Measurements from ENCODE around the gene ISCA2. TPM values are rescaled to one million over a fixed set of nuclear protein-coding genes. Genes with fewer than 3 reads are reported as not detected.
"Not testable (repeated sequence)": the region's sequence is repeated elsewhere in the genome, so short reads cannot be mapped to it uniquely, and the experiment has no call there.

Gene ISCA2
- total RNA-seq, 2 experiments from 2014 or later = 31.2 to 34.5 TPM

DNA sequence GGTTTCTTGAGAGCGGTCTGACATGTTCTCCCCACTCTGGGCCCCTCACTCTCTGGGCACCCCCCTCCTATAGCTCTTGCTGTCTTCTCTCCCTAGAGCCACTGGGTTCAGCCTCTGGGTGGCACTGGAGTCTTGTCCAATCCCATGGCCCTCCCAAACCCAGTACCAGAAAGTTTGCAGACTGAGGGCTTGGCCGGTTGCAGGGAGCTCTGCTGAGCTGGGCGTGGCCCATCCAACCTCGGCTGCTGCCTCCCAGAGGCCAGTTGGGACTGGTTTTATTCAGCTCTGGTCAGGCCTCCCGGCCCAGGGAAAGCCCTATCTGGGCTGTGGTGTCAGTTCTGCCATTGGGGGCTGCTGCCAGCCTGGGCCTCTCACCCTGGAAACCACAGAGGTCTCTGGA, 37.9 kb downstream of the ISCA2 start:
- no peaks in the 10 kb centered on the region for H3K36me3 Mint-ChIP-seq
- H3K4me3 Mint-ChIP-seq = no peak overlapping the region
- H3K9me3 Mint-ChIP-seq = no peaks in the 10 kb centered on the region
- POLR2A ChIA-PET = interaction anchor here (0.6 kb wide), 1 partner anchor 139 kb away, joined by 3 read pairs; no protein-coding TSS in a partner anchor
- peaks cover 5% of the 10 kb centered on the region for H3K4me1 Mint-ChIP-seq
- no peak overlapping the region for H3K27ac Mint-ChIP-seq
- peaks cover 4% of the 10 kb centered on the region for H3K27me3 Mint-ChIP-seq
- DNase-seq (no peak), ATAC-seq (ENCODE audit: low read depth) (no peak)

DNA sequence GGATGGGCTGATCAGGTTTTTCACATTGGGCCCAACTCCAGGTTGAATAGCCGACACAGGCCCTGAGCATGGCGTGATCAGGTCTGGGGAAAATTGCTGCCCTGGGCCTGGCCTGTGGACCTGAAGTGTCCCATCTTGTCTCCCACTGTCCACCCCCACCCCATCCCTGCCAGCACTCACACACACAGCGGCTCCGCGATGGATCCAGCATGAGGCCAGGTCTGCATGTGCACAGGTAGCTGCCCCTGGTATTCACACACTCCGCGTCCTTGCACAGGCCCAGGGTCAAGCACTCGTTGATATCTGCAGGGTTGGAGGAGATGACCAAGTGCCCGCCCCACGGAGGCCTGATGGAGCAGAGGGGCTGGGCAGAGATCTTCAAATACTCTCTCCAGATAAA, 38.7 kb downstream of the ISCA2 start:
- no peak for DNase-seq

DNA sequence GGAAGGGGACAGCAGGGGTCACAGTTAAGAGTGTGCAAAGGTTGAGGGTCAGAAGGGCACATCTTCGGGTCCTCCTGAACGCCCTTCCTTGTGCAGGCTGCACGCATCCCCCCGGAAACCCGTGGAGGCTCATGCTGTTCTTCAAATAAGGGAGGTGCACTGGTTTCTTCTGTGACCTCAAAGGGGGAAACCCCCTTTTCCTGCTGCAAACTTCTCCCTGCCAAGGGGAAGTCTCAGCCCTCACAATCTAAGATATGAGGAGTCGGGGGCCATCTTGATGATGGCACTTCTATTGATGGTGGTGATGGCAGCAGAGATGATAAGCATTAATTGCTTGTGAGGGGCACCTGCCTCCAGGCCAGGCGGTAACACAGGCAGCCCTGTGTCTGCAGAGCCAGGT, 40.0 kb downstream of the ISCA2 start:
- Mint-ChIP-seq H3K36me3 (no peaks in the 10 kb centered on the region), H3K27me3 (peaks cover 7% of the 10 kb centered on the region), H3K4me1 (peaks cover 5% of the 10 kb centered on the region), H3K4me3 (no peak overlapping the region), H3K27ac (no peak overlapping the region), H3K9me3 (no peaks in the 10 kb centered on the region)
- POLR2A ChIA-PET = no interaction called here
- DNase-seq (no peak), ATAC-seq (ENCODE audit: low read depth) (no peak)

More for the DNA sequence above, 38.7 kb downstream of the ISCA2 start:
- Mint-ChIP-seq H3K9me3 (no peaks in the 10 kb centered on the region), H3K4me3 (no peak overlapping the region), H3K36me3 (no peaks in the 10 kb centered on the region), H3K27ac (no peak overlapping the region), H3K27me3 (peaks cover 7% of the 10 kb centered on the region), H3K4me1 (peaks cover 5% of the 10 kb centered on the region)
- POLR2A ChIA-PET = no interaction called here
- ATAC-seq (ENCODE audit: low read depth) = no peak

DNA sequence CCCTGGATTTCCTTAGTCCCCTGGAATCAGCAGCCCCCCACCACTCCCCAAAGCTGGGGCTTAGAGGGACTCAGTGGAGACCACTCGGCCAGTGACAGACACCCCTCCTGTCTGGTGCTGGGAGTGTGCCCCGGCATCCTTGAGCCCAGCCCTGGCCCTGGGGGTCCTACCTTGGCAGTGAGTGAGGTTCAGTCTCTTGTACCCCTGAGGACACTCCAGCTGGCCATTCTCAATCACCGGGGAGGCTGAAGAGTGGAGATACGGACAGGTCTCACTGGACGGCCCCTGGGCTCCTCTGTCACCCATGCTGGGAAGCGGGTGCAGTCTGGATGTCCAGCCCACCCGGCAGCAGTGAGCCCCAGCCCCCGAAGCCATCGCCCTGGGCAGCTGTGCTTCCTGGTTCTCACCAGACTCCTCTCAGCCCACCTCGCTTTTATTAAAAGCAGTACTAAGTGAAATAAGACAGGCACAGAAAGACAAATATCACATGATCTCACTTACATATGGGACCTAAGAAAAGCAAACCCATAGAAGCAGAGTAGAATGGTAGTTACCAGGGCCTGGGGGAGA, 42.3 kb downstream of the ISCA2 start:
- H3K27ac Mint-ChIP-seq = no peak overlapping the region
- H3K4me1 Mint-ChIP-seq = peaks cover 5% of the 10 kb centered on the region
- H3K36me3 Mint-ChIP-seq = no peaks in the 10 kb centered on the region
- no peaks in the 10 kb centered on the region for H3K9me3 Mint-ChIP-seq
- ATAC-seq (ENCODE audit: low read depth) (no peak), DNase-seq (no peak)
- POLR2A ChIA-PET = interaction anchor here (0.6 kb wide), 1 partner anchor 216 kb away, joined by 4 read pairs; no protein-coding TSS in a partner anchor
- H3K27me3 Mint-ChIP-seq = peaks cover 11% of the 10 kb centered on the region
- H3K4me3 Mint-ChIP-seq = no peak overlapping the region

DNA sequence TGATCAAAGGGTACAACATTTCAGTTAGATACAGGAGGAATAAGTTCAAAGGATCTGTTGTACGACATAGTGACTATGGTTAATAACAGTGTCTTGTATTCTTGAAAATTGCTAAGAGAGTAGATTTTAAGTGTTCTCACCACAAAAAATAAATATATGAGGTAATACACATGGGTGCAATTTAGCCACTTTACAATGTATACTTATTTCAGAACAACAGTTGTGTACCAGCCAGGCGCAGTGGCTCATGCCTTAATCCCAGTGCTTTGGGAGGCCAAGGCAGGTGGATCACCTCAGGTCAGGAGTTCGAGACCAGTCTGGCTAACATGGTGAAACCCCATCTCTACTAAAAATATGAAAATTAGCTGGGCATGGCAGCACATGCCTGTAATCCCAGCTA, 42.8 kb downstream of the ISCA2 start:
- H3K9me3 Mint-ChIP-seq; DNase-seq; H3K27ac Mint-ChIP-seq; H3K4me3 Mint-ChIP-seq; H3K36me3 Mint-ChIP-seq; POLR2A ChIA-PET; H3K4me1 Mint-ChIP-seq; ATAC-seq (ENCODE audit: low read depth): not testable (repeated sequence)
- H3K27me3 Mint-ChIP-seq = peaks cover 11% of the 10 kb centered on the region

DNA sequence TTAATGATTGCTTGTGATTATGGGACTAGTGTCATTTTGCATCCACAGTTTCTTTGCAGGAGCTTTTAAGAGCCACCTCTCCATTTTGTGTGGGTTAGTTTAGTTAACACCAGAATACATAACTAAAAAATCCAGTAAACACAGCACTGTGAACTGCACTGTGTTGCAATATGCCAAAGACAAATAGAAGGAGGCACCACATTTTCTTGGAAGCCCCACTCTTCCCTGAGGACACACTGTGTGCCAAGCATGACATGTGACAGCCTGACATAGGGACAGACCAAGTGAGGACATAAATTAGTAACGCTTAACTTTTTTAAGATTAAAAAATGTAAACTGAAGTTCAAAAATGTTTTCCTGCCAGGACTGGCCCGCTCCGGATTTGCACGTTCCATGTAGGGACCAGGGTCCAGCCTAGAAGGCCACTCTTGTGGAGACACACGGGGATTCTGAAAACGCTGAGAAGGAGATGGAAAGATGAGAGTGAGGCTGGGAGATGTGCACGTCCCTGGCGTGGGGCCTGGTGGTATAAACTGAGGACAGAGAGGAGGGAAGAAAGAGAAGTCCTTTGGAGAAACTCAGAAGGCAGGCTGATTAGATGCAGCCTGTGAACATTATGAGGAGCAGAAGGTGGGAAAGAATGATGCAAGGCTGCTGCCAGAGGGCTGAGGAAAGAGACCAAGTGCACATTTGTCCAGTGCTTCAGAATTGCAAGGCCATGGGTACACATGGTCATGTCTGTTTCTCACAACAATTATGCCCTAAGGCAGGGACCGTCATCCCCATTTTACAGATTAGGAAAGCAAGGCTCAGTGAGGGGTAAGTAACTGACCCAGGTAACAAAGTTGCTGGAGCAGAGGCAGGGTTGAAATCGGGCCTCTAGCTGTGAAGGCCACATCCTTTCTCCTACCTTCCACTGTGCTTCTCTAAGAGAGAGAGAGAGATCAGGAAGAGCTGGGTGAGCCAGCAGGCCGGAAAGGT, 45.1 kb downstream of the ISCA2 start:
- ATAC-seq (ENCODE audit: low read depth) (no peak), DNase-seq (no peak)
- Mint-ChIP-seq H3K4me3 (no peak overlapping the region), H3K27me3 (peaks cover 14% of the 10 kb centered on the region), H3K4me1 (no peaks in the 10 kb centered on the region), H3K27ac (no peak overlapping the region), H3K9me3 (no peaks in the 10 kb centered on the region), H3K36me3 (no peaks in the 10 kb centered on the region)
- POLR2A ChIA-PET = no interaction called here

DNA sequence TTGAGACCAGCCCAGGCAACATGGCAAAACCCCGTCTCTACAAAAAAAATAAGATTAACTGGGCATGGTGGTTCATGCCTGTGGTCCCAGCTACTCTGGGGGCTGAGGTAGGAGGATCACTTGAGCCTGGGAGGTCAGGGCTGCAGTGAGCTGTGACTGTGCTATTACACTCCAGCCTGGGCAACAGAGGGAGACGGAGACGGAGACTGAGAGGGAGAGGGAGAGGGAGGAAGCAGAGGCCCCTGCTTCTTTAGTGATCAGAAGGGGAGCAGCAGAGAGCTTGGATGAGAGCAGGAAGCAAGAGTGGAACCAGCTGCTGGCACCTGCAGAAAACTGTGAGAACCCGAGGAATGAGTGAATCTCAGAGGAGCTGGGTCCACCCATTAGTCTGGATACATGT, 45.9 kb downstream of the ISCA2 start:
- peaks cover 12% of the 10 kb centered on the region for H3K27me3 Mint-ChIP-seq
- DNase-seq (no peak), ATAC-seq (ENCODE audit: low read depth) (no peak)
- no peaks in the 10 kb centered on the region for H3K4me1 Mint-ChIP-seq
- H3K4me3 Mint-ChIP-seq = no peak overlapping the region
- POLR2A ChIA-PET = no interaction called here
- H3K27ac Mint-ChIP-seq = no peak overlapping the region
- no peaks in the 10 kb centered on the region for H3K9me3 Mint-ChIP-seq
- no peaks in the 10 kb centered on the region for H3K36me3 Mint-ChIP-seq

DNA sequence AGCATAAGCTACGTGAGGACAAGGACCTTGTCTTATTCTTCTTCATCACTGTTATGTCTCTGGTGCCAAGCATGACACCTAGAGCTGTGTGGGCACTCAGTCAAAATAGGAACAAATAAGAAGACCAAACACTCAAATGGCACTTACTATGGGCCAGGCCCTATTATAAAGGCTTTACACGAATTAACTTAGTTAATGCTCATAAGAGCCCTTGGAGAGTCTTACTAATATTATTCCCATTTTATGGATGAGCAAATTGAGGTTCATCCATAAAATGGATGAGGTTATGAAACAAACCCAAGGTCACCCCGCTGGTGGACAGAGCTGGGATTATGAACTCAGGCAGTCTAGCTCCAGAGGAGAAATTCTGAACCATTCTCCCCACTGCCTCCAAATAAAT, 47.7 kb downstream of the ISCA2 start:
- DNase-seq (no peak), ATAC-seq (ENCODE audit: low read depth) (no peak)
- Mint-ChIP-seq H3K4me1 (no peaks in the 10 kb centered on the region), H3K36me3 (no peaks in the 10 kb centered on the region), H3K9me3 (no peaks in the 10 kb centered on the region), H3K27ac (no peak overlapping the region), H3K4me3 (no peak overlapping the region), H3K27me3 (peaks cover 10% of the 10 kb centered on the region)
- POLR2A ChIA-PET = no interaction called here

DNA sequence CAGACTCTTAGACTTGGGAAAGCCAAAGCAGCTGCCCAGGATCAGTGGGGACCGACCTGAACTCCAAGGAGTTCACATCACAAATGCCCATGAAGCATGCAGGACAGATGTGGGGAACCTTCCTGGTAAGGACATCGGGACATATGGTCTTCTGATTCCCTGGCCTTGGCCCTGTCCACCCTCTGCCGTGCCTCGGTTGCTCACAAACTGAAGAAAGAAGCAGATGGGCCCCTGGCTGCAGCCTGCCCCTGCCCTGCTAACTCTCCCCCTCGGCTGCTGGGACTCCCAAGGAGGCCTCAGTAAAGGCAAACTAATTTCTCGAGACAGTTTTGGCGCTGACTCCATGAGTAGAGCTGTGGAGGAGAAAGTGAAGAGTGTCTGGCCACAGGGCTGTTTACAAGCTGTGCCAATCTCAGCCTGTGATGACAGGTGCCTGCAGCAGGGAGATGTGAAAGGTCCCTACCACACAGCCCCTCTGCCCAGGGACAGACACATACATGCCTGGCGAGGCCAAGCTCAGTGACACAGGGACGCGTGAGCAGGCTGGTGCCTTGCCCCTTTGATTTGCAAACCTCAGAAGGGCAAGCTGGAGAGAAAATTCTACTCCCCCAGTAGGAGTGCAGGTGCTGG, 48.6 kb downstream of the ISCA2 start:
- ATAC-seq (ENCODE audit: low read depth) = no peak
- Mint-ChIP-seq H3K36me3 (no peaks in the 10 kb centered on the region), H3K27me3 (peaks cover 7% of the 10 kb centered on the region), H3K9me3 (no peaks in the 10 kb centered on the region), H3K4me1 (no peaks in the 10 kb centered on the region), H3K4me3 (no peak overlapping the region), H3K27ac (no peak overlapping the region)
- POLR2A ChIA-PET = no interaction called here
- DNase-seq = no peak

DNA sequence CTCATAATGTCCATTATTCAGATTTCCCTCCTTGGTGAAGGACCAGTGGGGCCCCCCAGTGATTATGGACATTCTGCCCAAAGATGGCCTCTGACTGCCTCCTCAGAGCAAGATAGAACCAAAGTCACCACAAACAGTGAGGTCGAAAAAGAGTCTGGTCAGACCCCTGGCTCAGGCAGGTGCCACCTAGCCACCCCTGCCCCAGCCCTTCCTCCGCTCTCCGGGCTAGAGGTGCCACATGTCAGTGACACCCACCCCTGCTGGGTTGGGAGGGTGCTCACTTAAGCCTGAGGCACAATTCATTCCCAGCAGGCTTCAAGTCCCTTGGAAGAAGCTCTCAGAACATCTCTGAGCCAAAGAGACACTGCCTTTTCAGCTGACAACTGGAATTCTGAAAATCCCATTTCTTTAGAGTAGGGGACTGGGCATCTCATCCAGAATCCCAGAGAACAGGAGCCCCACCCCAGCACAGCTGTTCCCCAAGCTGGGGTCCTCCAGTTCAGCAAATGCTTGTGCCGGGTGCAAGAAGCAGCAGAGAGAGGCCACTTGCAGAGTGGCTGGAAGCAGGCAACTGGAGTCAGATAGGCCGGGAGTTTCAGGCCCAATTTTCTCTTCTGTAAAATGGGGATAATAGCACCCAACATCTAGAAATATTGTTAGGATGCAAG, 50.3 kb downstream of the ISCA2 start:
- H3K27ac Mint-ChIP-seq = no peak overlapping the region
- peaks cover 15% of the 10 kb centered on the region for H3K27me3 Mint-ChIP-seq
- H3K4me3 Mint-ChIP-seq = no peak overlapping the region
- ATAC-seq (ENCODE audit: low read depth) (no peak), DNase-seq (no peak)
- POLR2A ChIA-PET = no interaction called here
- no peaks in the 10 kb centered on the region for H3K36me3 Mint-ChIP-seq
- H3K4me1 Mint-ChIP-seq = no peaks in the 10 kb centered on the region
- no peaks in the 10 kb centered on the region for H3K9me3 Mint-ChIP-seq

DNA sequence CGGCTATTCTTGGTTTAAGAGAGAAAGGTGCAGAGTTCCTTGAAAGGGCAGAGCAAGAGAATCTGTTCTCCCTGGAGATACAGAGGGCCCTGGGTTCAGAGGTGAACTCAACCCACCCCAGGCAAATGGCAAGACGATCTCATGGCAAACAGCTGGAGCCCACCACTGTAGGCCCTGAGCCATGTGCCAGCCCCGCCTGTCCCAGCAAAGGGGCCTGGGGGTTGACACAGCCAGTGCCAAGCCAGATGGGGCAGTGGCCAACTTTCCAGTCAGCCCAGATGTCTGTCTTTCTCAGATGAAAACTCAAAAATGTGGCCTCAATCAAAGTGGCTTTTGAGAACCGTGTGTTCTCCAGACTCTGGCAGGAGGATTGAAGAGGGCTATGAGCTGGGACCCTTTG, 51.8 kb downstream of the ISCA2 start:
- no peak overlapping the region for H3K27ac Mint-ChIP-seq
- H3K36me3 Mint-ChIP-seq = no peaks in the 10 kb centered on the region
- H3K9me3 Mint-ChIP-seq = no peaks in the 10 kb centered on the region
- H3K4me3 Mint-ChIP-seq = no peak overlapping the region
- H3K4me1 Mint-ChIP-seq = no peaks in the 10 kb centered on the region
- DNase-seq = no peak
- no peak for ATAC-seq (ENCODE audit: low read depth)
- POLR2A ChIA-PET = no interaction called here
- H3K27me3 Mint-ChIP-seq = peaks cover 11% of the 10 kb centered on the region

DNA sequence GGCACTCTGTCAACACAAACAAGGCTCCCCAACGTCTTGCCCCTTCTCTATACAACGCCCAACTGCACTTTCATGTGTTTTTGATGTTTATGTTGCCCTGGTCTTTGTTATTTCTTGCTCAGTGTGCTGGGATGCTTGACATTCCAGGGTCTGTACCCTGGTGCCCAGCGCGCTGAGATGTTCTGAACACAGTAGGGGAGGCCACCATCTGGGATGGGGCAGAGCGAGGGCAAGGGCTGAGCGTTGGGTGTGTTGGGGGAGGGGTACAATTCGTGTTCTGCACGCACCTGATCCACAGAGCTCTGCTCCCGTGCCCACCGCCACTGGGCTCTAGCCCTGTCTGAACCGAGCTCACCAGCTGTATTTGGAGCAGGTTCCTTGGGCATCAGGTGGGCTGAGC, 52.9 kb downstream of the ISCA2 start:
- no peaks in the 10 kb centered on the region for H3K9me3 Mint-ChIP-seq
- H3K36me3 Mint-ChIP-seq = no peaks in the 10 kb centered on the region
- no peak for ATAC-seq (ENCODE audit: low read depth)
- no peak for DNase-seq
- POLR2A ChIA-PET = no interaction called here
- H3K27ac Mint-ChIP-seq = no peak overlapping the region
- H3K4me1 Mint-ChIP-seq = no peaks in the 10 kb centered on the region
- H3K4me3 Mint-ChIP-seq = no peak overlapping the region
- peaks cover 11% of the 10 kb centered on the region for H3K27me3 Mint-ChIP-seq

Measured in activated naive CD8-positive, alpha-beta T cell treated with anti-CD3 and anti-CD28 coated beads, Interleukin-2, amount 10 ng/mL, durations not matched to agents 7 days and 5 days (primary cell).